Measurements from ENCODE around the gene GATAD2B.
A peak's percentile ranks its signal among the peaks of the same experiment; 100 is the strongest.
"Not testable (repeated sequence)": the region's sequence is repeated elsewhere in the genome, so short reads cannot be mapped to it uniquely, and the experiment has no call there.

GATAD2B gene

GRCh38 chr1:153841463-153841994 is 81.2 kb downstream of the GATAD2B start:
- H3K36me3 Mint-ChIP-seq: peaks cover 12 to 28% of the 10 kb centered on the region in 2 donors
- H3K4me1 Mint-ChIP-seq: peaks cover 30 to 55% of the 10 kb centered on the region in 2 donors
- no peaks in the 10 kb centered on the region for H3K27me3 Mint-ChIP-seq
- peak overlapping the region; percentile 32 to 55 for H3K4me3 Mint-ChIP-seq
- no peak for ATAC-seq (replicated peaks)
- H3K27ac Mint-ChIP-seq: peak overlapping the region; percentile 75
- no peak for DNase-seq
- peaks cover 0 to 4% of the 10 kb centered on the region in 2 donors for H3K9me3 Mint-ChIP-seq

- not testable (repeated sequence) for H3K27me3 Mint-ChIP-seq, H3K9me3 Mint-ChIP-seq
- Mint-ChIP-seq H3K36me3 (peaks cover 9 to 24% of the 10 kb centered on the region in 2 donors), H3K4me1 (peaks cover 27 to 55% of the 10 kb centered on the region in 2 donors), H3K27ac (peak overlapping the region; percentile 62), H3K4me3 (peak overlapping the region in 1 of 2 donors; percentile 44)
- DNase-seq: peak; percentile 16
- peak in 1 of 2 donors; percentile 9 for ATAC-seq (replicated peaks)
Observed at GRCh38 chr1:153840774-153841173, 82.0 kb downstream of the GATAD2B start.

GRCh38 chr1:153833968-153834367 is 88.8 kb downstream of the GATAD2B start:
- not testable (repeated sequence) for H3K9me3 Mint-ChIP-seq; ATAC-seq (replicated peaks); H3K27me3 Mint-ChIP-seq; H3K27ac Mint-ChIP-seq; DNase-seq; H3K4me3 Mint-ChIP-seq
- H3K36me3 Mint-ChIP-seq: peaks cover 4 to 26% of the 10 kb centered on the region in 2 donors
- H3K4me1 Mint-ChIP-seq: peaks cover 14 to 35% of the 10 kb centered on the region in 2 donors

- Mint-ChIP-seq H3K9me3 (no peaks in the 10 kb centered on the region), H3K4me1 (peaks cover 12 to 29% of the 10 kb centered on the region in 2 donors), H3K4me3 (no peak overlapping the region), H3K27ac (peak overlapping the region; percentile 20), H3K36me3 (peaks cover 7 to 23% of the 10 kb centered on the region in 2 donors), H3K27me3 (no peaks in the 10 kb centered on the region)
- DNase-seq: no peak
- ATAC-seq (replicated peaks): no peak
Observed at GRCh38 chr1:153833171-153833570, 89.6 kb downstream of the GATAD2B start.

- Mint-ChIP-seq H3K9me3 (no peaks in the 10 kb centered on the region), H3K27me3 (no peaks in the 10 kb centered on the region), H3K4me3 (no peak overlapping the region), H3K4me1 (peaks cover 13 to 26% of the 10 kb centered on the region in 2 donors), H3K27ac (no peak overlapping the region), H3K36me3 (peaks cover 12 to 23% of the 10 kb centered on the region in 2 donors)
- no peak for DNase-seq
- no peak for ATAC-seq (replicated peaks)
Observed at GRCh38 chr1:153832293-153832692, 90.5 kb downstream of the GATAD2B start.

GRCh38 chr1:153831026-153831425 is 91.7 kb downstream of the GATAD2B start:
- peaks cover 20 to 29% of the 10 kb centered on the region in 2 donors for H3K36me3 Mint-ChIP-seq

GRCh38 chr1:153827168-153827964 is 95.4 kb downstream of the GATAD2B start:
- peak in 1 of 2 donors; percentile 31 for ATAC-seq (replicated peaks)
- peak overlapping the region; percentile 51 for H3K27ac Mint-ChIP-seq

More at GRCh38 chr1:153831026-153831425, 91.7 kb downstream of the GATAD2B start:
- Mint-ChIP-seq H3K9me3 (no peaks in the 10 kb centered on the region), H3K27me3 (no peaks in the 10 kb centered on the region), H3K27ac (peak overlapping the region; percentile 90), H3K4me3 (no peak overlapping the region), H3K4me1 (peaks cover 9 to 20% of the 10 kb centered on the region in 2 donors)
- ATAC-seq (replicated peaks) (no peak), DNase-seq (no peak)

GRCh38 chr1:153818876-153819275 is 103.9 kb downstream of the GATAD2B start:
- peak overlapping the region; percentile 62 for H3K27ac Mint-ChIP-seq
- no peaks in the 10 kb centered on the region for H3K4me1 Mint-ChIP-seq
- ATAC-seq (replicated peaks) (no peak), DNase-seq (no peak)
- H3K9me3 Mint-ChIP-seq: no peaks in the 10 kb centered on the region
- H3K4me3 Mint-ChIP-seq: no peak overlapping the region
- H3K36me3 Mint-ChIP-seq: peaks cover 35 to 37% of the 10 kb centered on the region in 2 donors
- H3K27me3 Mint-ChIP-seq: no peaks in the 10 kb centered on the region

More at GRCh38 chr1:153827168-153827964, 95.4 kb downstream of the GATAD2B start:
- H3K36me3 Mint-ChIP-seq: peaks cover 28 to 30% of the 10 kb centered on the region in 2 donors
- H3K4me1 Mint-ChIP-seq: peaks cover 0 to 6% of the 10 kb centered on the region in 2 donors
- no peak overlapping the region for H3K4me3 Mint-ChIP-seq
- no peaks in the 10 kb centered on the region for H3K27me3 Mint-ChIP-seq
- no peaks in the 10 kb centered on the region for H3K9me3 Mint-ChIP-seq
- no peak for DNase-seq

GRCh38 chr1:153816283-153816889 is 106.4 kb downstream of the GATAD2B start:
- Mint-ChIP-seq H3K4me1 (no peaks in the 10 kb centered on the region), H3K9me3 (no peaks in the 10 kb centered on the region), H3K27me3 (no peaks in the 10 kb centered on the region), H3K27ac (peak overlapping the region; percentile 4), H3K36me3 (peaks cover 38 to 49% of the 10 kb centered on the region in 2 donors), H3K4me3 (no peak overlapping the region)
- ATAC-seq (replicated peaks) (no peak), DNase-seq (no peak)

GRCh38 chr1:153805886-153806719 is 116.7 kb downstream of the GATAD2B start:
- Mint-ChIP-seq H3K4me3 (peak overlapping the region; percentile 36 to 49), H3K4me1 (peaks cover 38 to 63% of the 10 kb centered on the region in 2 donors), H3K36me3 (peaks cover 39 to 50% of the 10 kb centered on the region in 2 donors), H3K27ac (peak overlapping the region; percentile 93), H3K27me3 (no peaks in the 10 kb centered on the region), H3K9me3 (no peaks in the 10 kb centered on the region)
- ATAC-seq (replicated peaks): peak; percentile 35 to 39
- DNase-seq: no peak

- no peaks in the 10 kb centered on the region for H3K9me3 Mint-ChIP-seq
- H3K27ac Mint-ChIP-seq: peak overlapping the region; percentile 93
- H3K27me3 Mint-ChIP-seq: no peaks in the 10 kb centered on the region
- H3K4me1 Mint-ChIP-seq: peaks cover 38 to 70% of the 10 kb centered on the region in 2 donors
- DNase-seq: peak; percentile 85
- peak overlapping the region; percentile 36 to 49 for H3K4me3 Mint-ChIP-seq
- peak; percentile 97 to 99 for ATAC-seq (replicated peaks)
- peaks cover 40 to 55% of the 10 kb centered on the region in 2 donors for H3K36me3 Mint-ChIP-seq
Observed at GRCh38 chr1:153805042-153805745, 117.6 kb downstream of the GATAD2B start.

- H3K27me3 Mint-ChIP-seq: no peaks in the 10 kb centered on the region
- no peak overlapping the region for H3K4me3 Mint-ChIP-seq
- H3K4me1 Mint-ChIP-seq: peaks cover 40 to 70% of the 10 kb centered on the region in 2 donors
- no peak for ATAC-seq (replicated peaks)
- H3K36me3 Mint-ChIP-seq: peaks cover 34 to 47% of the 10 kb centered on the region in 2 donors
- H3K9me3 Mint-ChIP-seq: no peaks in the 10 kb centered on the region
- no peak for DNase-seq
- peak overlapping the region; percentile 90 for H3K27ac Mint-ChIP-seq
Observed at GRCh38 chr1:153804112-153804511, 118.7 kb downstream of the GATAD2B start.

- ATAC-seq (replicated peaks) (no peak), DNase-seq (no peak)
- H3K9me3 Mint-ChIP-seq: no peaks in the 10 kb centered on the region
- no peaks in the 10 kb centered on the region for H3K27me3 Mint-ChIP-seq
- peaks cover 33 to 44% of the 10 kb centered on the region in 2 donors for H3K36me3 Mint-ChIP-seq
- peak overlapping the region; percentile 90 for H3K27ac Mint-ChIP-seq
- H3K4me1 Mint-ChIP-seq: peaks cover 40 to 70% of the 10 kb centered on the region in 2 donors
- H3K4me3 Mint-ChIP-seq: no peak overlapping the region
Observed at GRCh38 chr1:153803470-153804056, 119.2 kb downstream of the GATAD2B start.

Data from stimulated activated naive B cell treated with anti-CD40 and anti-IgM and Interleukin-4, amounts not matched to agents 10 μg/mL and 1 μg/mL and 100 μg/mL, for 72 hours (primary cell).